Pancreas (tissue), 10 donors: ENCODE results near the gene ZFAND3. TPM values are rescaled to one million over a fixed set of nuclear protein-coding genes. Genes with fewer than 3 reads are reported as not detected.
A peak's percentile ranks its signal among the peaks of the same experiment; 100 is the strongest.

Source experiments
- ATAC-seq, 4 donors: fragments of 200-7000 bp; cut with Tn5 transposase; one replicate each; pipeline versions ENCODE4 v1.8.0 to v1.9.1; 2020; ENCODE audit warnings: mild to moderate bottlenecking in 4 of 4, moderate library complexity in 4 of 4
- DNase-seq, 6 donors: peaks; one replicate each; pipeline ENCODE4 v3.0.0-alpha.2; 2020
- FAIRE-seq: peaks from 2 replicates; lab custom pipeline; 2012; peaks lifted over from hg19 to GRCh38; lab: Jason Lieb, UNC
- H3K27ac ChIP-seq, 4 donors: fragments of 200-600 bp; sonication (generic); 1 replicate in 3 of 4; 2 replicates in 1 of 4; pipeline versions ENCODE4 v1.5.0 to v1.8.0; 2020
- H3K27me3 ChIP-seq, 4 donors: fragments of 200-600 bp; one replicate each; pipeline ENCODE4 v1.8.0; 2021
- H3K36me3 ChIP-seq, 3 donors: fragments of 200-600 bp; sonication (generic) in 1 of 3; one replicate each; pipeline versions ENCODE4 v1.5.0 to v1.8.0; 2020 to 2021
- H3K4me1 ChIP-seq, 3 donors: fragments of 200-600 bp; one replicate each; pipeline ENCODE4 v1.8.0; 2021
- H3K4me3 ChIP-seq, 4 donors: fragments of 200-600 bp; sonication (generic) in 2 of 4; one replicate each; pipeline versions ENCODE4 v1.5.0 to v1.8.0; 2020 to 2021
- H3K9me3 ChIP-seq, 4 donors: fragments of 200-600 bp; one replicate each; pipeline ENCODE4 v1.8.0; 2021
- WGBS, 2 donors: extraction: QIAGEN DNeasy Blood & Tissue Kit; methylation state at CpG; one replicate each; pipeline ENCODE4 v1.1.7; 2013; 5-methylcytosine and 5-hydroxymethylcytosine counted together
- intact Hi-C, 3 donors: fragments of 100-400 bp; cut with DNase I; formaldehyde crosslinking; loops; one replicate each; pipeline versions ENCODE4 v1.11.1 to v1.14.2; 2022
- polyA plus RNA-seq, 2 donors: library from polyadenylated mRNA; stranded (reverse); fragments of 200-250 nt; gene quantifications; one replicate each; pipeline ENCODE4 v1.2.3, GENCODE V29; 2013
- total RNA-seq, 6 donors: library from RNA; stranded (reverse); fragmentation: NEBNext Ultra II Directional in 4 of 6; extraction: Animal tissue kit (Norgen Biotek cat#: 25700) in 4 of 6; gene quantifications; one replicate each; pipeline versions ENCODE4 v1.2.1 to v1.2.4, GENCODE V29; 2021 to 2023
- TF ChIP-seq, protein P1 (sequence below), 4 donors: fragments of 200-600 bp; sonication (generic) in 3 of 4; IDR thresholded peaks; one replicate each; pipeline versions ENCODE4 v1.5.0 to v1.8.0; 2021; ENCODE audit warnings: antibody characterized with exemption in 4 of 4
- donor health status: healthy with polysubstance abuse.
- donor health status: DM: no; HTN: no; CAD: no; lungs with moderate emphysema.
- donor health status: DM: no; HTN: no; CAD: no.
- donor health status: control.
- donor health status: control.
- donor health status: Bipolar disorder and iron deficiency.
- donor health status: DM: yes; HTN: yes; CAD: no.
- donor health status: DM: no; HTN: no; CAD: no.
- donor health status: DM: no; HTN: no; CAD: no.
- donor health status: DM: yes; HTN: yes; CAD: no.

The ZFAND3 gene
- total and polyA plus RNA-seq, 8 donors, result 13.1 to 49.8 (median 31.8) TPM

- DNase-seq (no peak), FAIRE-seq (no peak), ATAC-seq (no peak)
- Histone ChIP-seq H3K4me3 (no peak overlapping the region), H3K36me3 (no peaks in the 10 kb centered on the region), H3K4me1 (peaks cover 0 to 11% (median 0%) of the 10 kb centered on the region in 3 donors), H3K27ac (no peak overlapping the region), H3K27me3 (no peaks in the 10 kb centered on the region), H3K9me3 (no peaks in the 10 kb centered on the region)
- intact Hi-C loops, result no loop called here
- WGBS, 2 donors, result 87 to 89% methylated on average over 15 of the region's 15 CpGs
- TF ChIP-seq, protein P1, sequence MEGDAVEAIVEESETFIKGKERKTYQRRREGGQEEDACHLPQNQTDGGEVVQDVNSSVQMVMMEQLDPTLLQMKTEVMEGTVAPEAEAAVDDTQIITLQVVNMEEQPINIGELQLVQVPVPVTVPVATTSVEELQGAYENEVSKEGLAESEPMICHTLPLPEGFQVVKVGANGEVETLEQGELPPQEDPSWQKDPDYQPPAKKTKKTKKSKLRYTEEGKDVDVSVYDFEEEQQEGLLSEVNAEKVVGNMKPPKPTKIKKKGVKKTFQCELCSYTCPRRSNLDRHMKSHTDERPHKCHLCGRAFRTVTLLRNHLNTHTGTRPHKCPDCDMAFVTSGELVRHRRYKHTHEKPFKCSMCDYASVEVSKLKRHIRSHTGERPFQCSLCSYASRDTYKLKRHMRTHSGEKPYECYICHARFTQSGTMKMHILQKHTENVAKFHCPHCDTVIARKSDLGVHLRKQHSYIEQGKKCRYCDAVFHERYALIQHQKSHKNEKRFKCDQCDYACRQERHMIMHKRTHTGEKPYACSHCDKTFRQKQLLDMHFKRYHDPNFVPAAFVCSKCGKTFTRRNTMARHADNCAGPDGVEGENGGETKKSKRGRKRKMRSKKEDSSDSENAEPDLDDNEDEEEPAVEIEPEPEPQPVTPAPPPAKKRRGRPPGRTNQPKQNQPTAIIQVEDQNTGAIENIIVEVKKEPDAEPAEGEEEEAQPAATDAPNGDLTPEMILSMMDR (IDR thresholded peaks at IDR 0.05), result no peak
Measured at GRCh38 chr6:38172739-38173410, 353.3 kb downstream of the ZFAND3 start.

DNA sequence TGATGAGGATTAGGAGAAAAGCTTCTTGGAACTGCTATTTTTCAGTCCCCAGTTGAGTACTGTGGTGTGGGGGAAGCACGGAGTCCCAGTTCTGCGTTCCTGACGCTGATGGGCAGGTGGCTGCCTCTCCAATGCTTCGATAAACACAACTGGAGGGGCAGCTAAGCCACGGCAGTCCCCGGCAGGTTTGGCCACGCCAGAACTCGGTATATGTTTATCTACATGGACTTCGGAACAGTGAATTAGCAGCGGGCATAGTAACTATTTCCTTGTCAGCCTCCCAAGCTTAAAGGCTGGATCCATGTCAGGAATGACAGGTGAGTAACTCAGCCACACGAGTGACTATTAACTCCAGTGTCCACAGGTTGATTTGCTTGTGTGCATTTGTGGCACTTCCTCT, 354.4 kb downstream of the ZFAND3 start:
- Histone ChIP-seq H3K27me3 (no peaks in the 10 kb centered on the region), H3K36me3 (no peaks in the 10 kb centered on the region), H3K9me3 (no peaks in the 10 kb centered on the region), H3K4me1 (peaks cover 0 to 11% (median 0%) of the 10 kb centered on the region in 3 donors), H3K4me3 (no peak overlapping the region), H3K27ac (no peak overlapping the region)
- ATAC-seq, result no peak
- no peak for FAIRE-seq
- no peak for DNase-seq
- intact Hi-C loops, result no loop called here
- TF ChIP-seq, protein P1 (IDR thresholded peaks at IDR 0.05), result no peak
- 86% methylated on average over 11 of the region's 11 CpGs for WGBS, 2 donors

DNA sequence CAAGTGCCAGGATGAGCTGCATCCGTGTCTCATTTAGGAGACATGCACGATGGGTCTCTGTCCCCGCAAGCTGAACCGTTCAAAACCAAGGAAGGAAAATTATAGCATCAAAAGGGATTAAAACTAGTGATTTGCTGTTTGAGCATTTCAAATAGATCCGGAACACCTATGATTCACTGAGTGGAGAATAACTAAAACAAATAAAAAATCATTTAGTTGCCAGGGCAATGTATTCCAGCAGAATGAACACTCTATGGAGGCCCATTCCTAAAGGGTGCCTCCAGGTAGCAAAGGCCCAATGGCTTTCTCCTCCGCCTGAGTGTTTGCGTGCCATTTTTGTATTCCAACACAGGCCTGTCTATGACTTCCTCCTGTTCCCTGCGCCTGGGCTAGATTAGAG, 354.8 kb downstream of the ZFAND3 start:
- intact Hi-C loops, result no loop called here
- FAIRE-seq, result no peak

GRCh38 chr6:38174806-38175495, 355.4 kb downstream of the ZFAND3 start:
- intact Hi-C loops, result no loop called here
- no peak for ATAC-seq
- H3K36me3 ChIP-seq, result no peaks in the 10 kb centered on the region
- H3K9me3 ChIP-seq, result no peaks in the 10 kb centered on the region
- WGBS, 2 donors, result 96% methylated on average over 22 of the region's 22 CpGs
- H3K4me1 ChIP-seq, result peaks cover 0 to 11% (median 0%) of the 10 kb centered on the region in 3 donors
- TF ChIP-seq, protein P1 (IDR thresholded peaks at IDR 0.05), result no peak
- no peak for FAIRE-seq
- no peak for DNase-seq
- no peak overlapping the region for H3K27ac ChIP-seq
- no peaks in the 10 kb centered on the region for H3K27me3 ChIP-seq
- H3K4me3 ChIP-seq, result no peak overlapping the region

More for the DNA sequence above, 354.8 kb downstream of the ZFAND3 start:
- no peaks in the 10 kb centered on the region for H3K27me3 ChIP-seq
- DNase-seq (no peak), ATAC-seq (peak in 1 of 4 donors; percentile 36)
- H3K36me3 ChIP-seq, result no peaks in the 10 kb centered on the region
- no peak overlapping the region for H3K4me3 ChIP-seq
- H3K9me3 ChIP-seq, result no peaks in the 10 kb centered on the region
- whole genome bisulfite sequencing, 2 donors, result 92 to 96% methylated on average over 8 of the region's 8 CpGs
- no peak overlapping the region for H3K27ac ChIP-seq
- peaks cover 0 to 11% (median 0%) of the 10 kb centered on the region in 3 donors for H3K4me1 ChIP-seq
- TF ChIP-seq, protein P1 (IDR thresholded peaks at IDR 0.05), result no peak

DNA sequence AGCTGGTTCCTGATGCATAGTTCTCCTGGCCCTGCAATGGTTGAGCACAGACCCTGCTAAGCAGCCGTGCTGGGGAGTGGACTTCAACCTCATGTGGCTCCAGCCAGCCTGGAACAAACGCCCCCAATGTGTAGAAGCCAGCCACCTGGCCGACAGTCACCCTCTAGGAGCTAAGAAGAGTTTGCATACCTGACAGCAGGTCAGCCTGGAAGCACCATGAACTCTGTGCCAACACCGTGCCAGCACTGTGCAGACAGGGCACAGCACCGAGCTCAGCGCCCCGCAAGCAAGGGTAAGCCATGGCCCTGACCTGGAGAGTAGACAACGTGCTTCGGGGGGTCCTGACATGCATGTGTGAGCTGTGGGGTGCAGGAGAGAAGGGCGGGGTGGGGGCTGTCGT, 356.3 kb downstream of the ZFAND3 start:
- H3K4me1 ChIP-seq, result peaks cover 0 to 11% (median 0%) of the 10 kb centered on the region in 3 donors
- no peak overlapping the region for H3K4me3 ChIP-seq
- no peak for DNase-seq
- H3K9me3 ChIP-seq, result no peaks in the 10 kb centered on the region
- no peak for FAIRE-seq
- intact Hi-C loops, result no loop called here
- H3K27me3 ChIP-seq, result no peaks in the 10 kb centered on the region
- no peaks in the 10 kb centered on the region for H3K36me3 ChIP-seq
- H3K27ac ChIP-seq, result no peak overlapping the region
- TF ChIP-seq, protein P1 (IDR thresholded peaks at IDR 0.05), result no peak
- 92% methylated on average over 11 of the region's 11 CpGs for WGBS, 2 donors
- ATAC-seq, result no peak
